HG03196 (cell line): ENCODE results near the gene ACSM2B.
"Not testable (repeated sequence)": the region's sequence is repeated elsewhere in the genome, so short reads cannot be mapped to it uniquely, and the experiment has no call there.

Experiments used
- ATAC-seq: cut with Tn5 transposase; IDR thresholded peaks from one replicate; pipeline ENCODE4 v1.9.1; 2021; ENCODE audit not compliant: unreplicated experiment

ACSM2B gene, protein sequence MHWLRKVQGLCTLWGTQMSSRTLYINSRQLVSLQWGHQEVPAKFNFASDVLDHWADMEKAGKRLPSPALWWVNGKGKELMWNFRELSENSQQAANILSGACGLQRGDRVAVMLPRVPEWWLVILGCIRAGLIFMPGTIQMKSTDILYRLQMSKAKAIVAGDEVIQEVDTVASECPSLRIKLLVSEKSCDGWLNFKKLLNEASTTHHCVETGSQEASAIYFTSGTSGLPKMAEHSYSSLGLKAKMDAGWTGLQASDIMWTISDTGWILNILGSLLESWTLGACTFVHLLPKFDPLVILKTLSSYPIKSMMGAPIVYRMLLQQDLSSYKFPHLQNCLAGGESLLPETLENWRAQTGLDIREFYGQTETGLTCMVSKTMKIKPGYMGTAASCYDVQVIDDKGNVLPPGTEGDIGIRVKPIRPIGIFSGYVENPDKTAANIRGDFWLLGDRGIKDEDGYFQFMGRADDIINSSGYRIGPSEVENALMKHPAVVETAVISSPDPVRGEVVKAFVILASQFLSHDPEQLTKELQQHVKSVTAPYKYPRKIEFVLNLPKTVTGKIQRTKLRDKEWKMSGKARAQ

DNA sequence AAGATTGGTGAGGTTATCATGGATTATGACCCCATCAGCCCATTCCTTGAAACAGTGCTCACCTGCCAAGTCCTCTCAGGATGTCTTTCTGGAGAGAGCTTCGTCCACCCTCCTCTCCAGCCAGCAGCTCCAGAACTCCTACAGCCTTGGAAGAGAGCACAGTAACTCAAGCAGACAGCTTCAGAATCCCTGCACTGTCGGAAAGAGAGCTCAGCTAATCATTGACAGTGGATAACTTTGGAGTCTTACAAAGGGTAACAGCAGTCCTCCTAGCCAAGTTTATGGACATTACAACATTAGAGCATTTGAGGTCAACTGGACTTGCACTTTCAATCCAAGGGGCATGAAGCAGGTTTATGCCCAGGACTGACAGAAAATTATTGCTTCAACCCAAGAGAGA, at the start of gene ACSM2B:
Gene ACSM2B (minus strand): TSS at position 223 of the 400 bp plus-strand sequence. CDS start 11,522 bp downstream, outside the sequence.
- not testable (repeated sequence) for ATAC-seq

DNA sequence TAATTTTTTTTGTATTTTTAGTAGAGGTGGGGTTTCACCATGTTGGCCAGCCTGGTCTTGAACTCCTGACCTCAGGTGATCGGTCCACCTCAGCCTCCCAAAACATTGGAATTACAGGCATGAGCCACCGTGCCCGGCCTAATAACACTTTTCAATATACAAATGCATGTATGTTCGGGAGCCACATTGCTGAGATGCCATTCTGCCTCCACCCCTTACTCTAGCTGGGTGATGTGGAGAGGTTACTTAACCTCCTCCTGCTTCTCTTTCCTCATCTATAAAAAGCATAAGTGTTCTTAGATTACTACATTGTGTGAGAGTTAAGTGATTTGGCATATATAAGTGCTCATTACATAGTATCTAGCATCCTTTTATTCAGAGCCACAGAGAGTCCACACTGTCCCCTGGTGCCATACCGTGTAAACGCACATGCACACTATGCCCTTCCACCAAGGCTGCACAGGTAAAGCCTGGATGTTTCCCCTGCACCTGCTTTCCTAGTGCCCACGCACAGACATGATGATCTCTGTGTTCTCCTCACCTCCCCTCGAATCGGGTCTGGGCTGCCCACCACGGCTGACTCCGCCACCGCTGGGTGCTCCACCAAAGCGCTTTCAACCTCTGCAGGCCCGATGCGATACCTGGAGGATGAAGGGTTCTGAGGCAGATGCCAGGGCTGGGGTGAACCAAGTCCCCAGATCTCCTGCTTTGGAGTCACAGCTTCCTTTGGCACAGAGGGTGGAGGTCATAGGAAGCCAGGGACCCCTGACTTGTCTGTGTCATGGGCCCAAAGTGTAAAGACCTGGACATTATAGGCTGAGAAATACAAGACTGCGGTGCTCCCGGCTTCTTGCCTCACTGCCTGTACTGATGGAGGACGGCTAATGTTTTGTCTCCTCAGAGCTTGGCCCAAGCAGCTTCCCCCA, 49.0 kb upstream of the ACSM2B start:
- no peak for ATAC-seq

DNA sequence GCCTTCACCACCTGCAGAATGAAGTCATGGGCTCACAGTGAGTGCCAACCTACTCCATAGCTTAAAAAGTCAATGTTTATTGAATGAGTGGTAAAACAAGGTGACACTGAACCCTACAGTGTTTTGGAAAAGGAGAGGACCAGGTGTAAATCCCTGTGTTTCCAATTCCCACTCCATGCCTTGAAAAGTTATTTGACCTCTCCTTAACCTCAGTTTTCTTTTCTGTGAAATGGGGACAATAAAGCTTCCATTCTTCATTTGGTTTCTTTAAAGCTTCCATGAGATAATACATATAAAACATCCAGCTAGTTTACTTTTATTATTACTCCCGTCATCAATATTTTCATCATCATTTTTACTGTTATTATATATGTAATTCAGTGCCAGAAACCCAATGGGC, 48.0 kb upstream of the ACSM2B start:
- no peak for ATAC-seq

DNA sequence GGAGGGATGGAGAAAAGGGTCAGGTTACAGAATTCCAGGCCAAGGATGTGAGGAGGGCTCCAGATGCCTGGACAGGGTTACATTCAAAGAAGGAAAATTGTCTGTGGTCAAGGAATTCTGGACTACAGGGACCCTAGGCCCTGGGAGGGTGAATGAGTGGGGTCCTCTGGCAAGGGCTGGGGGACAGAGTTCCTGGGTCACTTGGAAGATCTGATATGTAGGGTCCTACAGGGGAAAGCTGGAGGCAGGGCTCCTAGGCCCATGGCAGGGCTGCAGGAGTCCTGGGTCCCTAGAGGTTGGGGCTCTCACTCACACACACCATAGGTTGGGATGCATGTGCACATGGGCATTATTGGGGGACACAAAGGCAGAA, 46.3 kb upstream of the ACSM2B start:
- ATAC-seq: no peak

DNA sequence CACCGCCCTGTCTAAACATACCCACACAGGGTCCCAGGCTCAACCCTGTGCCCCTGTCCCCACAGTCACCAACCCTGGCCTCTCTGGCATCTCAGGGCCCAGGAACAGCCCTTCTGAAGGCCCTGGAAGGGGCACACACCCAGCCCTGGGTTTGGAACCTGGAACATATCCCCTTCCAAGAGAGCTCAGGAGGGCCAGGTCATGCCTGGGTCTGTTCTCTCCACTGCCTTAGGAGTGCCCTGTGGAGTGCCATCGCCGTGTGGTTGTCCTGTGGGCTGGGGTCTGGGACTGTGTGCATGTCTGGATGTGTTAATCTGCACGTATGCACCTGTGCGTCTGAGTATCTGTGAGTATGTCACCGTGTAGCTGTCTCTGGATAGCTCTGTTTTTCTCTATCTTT, 45.2 kb upstream of the ACSM2B start:
- no peak for ATAC-seq

DNA sequence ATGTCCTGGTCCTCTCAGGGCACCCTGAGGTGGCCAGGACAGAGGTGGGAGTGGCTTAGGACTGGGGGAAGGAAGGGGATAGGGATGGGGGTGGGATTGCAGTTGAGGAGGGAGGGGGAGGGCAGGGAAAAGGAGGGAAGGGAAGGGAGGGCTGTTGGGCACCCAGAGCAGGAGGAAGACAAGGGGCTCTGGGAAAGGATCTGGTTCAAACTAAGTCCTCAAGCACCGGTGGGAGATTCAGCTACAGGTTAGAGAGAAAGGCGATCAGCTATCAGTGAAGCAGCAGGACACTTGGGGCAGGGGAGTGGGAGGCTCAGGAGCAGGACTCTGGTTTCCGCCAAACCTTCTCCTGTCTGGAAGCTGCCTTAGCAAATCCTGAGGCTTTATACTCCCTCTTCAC, 44.6 kb upstream of the ACSM2B start:
- ATAC-seq: no peak

DNA sequence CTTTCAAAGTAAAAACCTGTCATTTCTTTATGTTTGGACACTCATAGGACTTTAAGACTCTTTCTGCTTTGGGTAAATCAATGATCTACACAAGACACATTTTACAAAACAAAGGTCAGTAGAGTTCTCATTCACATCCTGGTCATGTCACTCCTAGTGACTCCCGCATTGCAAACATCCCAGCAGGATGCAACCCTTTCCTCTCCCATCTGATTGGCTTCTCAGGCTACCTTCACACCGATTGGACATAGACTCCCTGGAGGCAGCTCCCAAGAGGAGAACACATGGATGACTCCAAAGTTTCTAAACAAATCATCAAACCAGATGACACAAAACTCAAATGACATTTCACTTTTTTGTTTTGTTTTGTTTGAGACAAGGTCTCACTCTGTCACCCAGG, 43.8 kb upstream of the ACSM2B start:
- no peak for ATAC-seq

DNA sequence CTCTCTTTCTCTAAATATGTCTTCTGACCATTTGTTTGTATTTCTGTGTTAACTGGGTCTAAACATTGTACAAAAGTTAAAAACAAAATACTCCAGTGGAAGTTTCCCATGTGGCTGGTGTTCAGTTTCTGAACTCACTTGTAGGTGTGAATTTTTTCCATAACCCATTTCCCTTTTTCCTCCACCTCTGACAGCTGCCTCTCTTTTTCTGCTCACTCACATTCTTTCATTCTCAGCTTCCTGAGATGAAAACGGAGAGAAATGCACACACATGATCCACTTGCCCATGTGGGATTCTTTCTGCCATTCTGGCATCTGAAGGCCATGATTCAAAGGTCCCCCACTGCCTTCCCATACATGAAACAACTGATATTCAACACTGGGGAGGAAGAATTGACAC, 41.1 kb upstream of the ACSM2B start:
- ATAC-seq: no peak

DNA sequence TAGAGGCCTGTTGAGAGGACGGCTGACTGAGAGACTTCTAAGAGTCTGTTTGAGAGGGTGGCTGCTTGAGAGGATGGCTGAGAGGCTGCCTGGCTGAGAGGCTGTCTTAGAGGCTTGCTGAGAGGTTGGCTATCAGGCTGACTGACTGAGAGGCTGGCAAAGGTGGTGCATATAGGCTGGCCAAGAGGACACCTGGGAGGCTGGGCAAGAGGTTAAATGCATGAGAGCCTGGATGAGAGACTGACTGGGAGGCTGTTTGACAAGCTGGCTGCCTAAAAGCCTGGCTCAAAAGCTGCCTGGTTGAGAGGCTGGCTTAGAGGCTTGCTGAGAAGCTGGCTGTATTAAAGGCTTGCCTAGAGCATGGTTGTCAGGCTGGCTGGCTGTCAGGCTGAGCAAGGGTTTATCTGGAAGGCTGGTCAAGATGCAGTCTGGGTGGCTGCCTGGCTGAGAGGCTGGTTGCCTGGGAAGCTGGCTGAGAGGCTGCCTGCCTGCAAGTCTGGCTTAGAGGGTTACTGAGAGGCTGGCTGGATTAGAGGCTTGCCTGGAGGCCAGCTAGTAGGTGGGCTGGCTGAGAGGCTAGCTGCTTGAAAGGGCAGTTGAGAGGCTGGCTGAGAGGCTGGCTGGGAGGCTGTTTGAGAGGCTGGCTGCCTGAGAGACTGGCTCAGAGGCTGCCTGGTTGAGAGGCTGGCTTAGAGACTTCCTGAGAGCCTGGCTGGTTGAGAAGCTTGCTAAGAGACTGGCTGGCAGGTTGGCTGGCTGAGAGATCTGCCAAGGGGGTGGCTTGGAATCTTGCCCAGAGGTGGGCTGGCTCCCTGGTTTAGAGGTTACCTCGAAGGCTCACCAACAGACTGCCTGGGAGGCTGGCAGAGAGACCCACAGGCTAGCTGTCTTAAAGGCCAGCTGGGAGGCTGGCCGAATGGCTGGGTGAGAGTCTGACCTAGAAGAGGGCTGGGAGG, 38.3 kb upstream of the ACSM2B start:
- no peak for ATAC-seq

DNA sequence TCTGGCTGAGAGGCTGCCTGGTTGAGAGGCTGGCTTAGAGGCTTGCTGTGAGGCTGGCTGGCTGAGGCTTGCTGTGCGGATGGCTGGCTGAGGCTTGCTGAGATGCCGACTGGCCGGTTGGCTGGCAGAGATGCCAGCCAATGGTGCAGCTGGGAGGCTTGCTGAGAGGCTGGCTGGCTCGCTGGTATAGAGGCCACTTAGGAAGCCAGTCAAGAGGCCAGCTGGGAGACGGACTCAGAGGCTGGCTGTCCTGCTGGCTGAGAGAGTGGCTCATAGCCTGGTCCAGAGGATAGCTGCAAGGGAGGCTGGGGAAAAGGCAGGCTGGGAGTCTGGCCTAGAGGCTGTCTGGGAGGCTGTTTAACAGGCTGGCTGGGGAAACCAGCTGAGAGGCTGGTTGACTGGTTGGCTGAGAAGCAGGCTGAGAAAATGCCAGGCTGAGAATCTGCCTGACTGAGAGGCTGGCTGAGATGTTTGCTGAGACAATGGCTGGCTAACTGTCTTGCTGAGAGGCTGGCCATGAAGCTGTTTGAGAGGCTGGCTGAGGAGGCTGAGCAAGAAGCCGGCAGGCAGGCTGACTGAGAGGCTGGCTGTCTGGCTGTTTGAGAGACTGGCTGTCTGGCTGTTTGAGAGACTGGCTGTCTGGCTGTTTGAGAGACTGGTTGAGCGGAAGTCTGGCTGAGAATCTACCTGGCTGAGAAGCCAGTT, 37.5 kb upstream of the ACSM2B start:
- no peak for ATAC-seq

DNA sequence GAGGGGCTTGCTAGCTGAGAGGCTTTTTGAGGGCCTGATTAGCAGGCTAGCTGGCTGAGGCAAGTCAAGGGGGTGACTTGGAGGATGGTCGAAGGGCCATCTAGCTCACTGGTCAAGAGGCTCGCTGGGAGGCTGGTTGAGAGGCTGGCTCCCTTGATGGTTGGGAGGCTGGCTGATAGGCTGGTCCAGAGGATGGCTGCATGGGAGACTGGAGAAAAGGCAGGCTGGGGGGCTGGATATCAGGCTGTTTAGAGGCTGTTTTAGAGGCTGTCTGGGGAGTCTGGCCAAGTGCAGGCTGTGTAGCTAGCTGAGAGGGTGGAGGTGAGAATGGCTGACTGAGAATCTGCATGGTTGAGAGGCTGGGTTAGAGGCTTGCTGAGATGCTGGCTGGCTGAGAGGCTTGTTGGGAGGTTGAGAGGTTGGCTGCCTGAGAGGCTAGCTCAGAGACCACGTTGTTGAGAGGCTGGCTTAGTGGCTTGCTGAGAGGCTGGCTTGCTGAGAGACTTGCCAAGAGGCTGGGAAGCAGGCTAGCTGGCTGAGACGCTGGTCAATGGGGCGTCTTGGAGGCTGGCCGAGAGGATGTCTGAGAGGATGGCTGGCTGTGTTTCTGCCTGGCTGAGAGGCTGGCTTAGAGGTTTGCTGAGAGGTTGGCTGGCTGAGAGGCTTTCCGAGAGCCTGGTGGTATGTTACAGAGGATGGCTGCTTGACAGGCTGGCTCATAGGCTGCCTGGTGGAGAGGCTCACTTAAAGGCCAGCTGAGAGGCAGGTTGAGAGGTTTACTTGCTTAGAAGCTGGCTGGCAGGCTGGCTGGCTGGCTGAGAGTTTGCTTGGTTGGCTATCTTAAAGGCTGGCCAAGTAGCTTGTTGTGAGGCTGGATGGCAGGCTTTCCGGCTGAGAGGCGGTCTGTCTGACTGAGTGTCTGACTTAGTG, 36.6 kb upstream of the ACSM2B start:
- no peak for ATAC-seq

DNA sequence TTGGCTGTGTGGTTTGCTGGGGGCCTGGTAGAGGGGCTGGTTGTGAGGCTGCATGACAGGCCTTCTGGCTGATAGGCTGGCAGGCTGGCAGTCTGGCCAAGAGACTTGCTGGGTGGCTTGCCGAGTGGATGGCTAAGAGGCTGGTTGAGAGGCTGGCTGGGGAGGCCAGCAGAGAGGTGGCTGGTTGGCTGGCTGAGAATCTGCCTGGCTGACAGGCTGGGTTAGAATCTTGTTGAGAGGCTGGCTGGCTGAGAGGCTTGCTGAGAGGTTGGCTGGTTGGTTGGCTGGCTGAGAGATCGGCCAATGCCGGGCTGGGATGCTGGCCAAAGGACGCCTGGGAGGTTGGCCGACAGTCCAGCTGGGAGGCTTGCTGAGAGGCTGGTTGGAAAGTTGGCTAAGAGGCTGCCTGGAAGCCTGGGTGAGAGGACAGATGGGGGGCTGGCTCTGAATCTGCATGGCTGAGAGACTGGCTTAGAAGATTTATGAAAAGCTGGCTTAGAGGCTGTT, 35.9 kb upstream of the ACSM2B start:
- ATAC-seq: no peak

DNA sequence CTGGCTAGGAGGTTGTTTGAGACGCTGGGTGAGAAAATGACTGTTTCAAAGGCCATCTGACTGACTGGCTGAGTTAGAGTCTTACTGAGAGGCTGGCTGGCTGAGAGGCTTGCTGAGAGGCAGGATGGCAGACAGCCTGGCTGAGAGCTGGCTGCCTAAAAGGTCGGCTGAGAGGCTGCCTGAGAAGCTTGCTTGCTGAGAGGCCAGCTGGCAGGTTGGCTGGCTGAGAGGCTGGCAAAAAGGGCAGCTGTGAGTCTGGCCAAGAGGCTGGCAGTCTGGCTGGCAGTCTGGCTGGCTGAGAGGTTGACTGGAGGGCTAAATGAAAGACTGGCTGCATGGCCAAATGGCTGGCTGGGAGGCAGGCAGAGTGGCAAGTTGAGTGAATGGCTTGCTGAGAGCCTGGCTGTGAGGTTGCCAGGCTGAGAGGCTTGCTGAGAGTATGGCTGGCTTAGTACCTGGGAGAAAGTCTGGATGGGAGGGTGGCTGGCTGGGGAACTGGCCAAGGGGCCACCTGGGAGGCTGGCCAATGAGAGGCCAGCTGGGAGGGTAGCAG, 35.3 kb upstream of the ACSM2B start:
- ATAC-seq: no peak

DNA sequence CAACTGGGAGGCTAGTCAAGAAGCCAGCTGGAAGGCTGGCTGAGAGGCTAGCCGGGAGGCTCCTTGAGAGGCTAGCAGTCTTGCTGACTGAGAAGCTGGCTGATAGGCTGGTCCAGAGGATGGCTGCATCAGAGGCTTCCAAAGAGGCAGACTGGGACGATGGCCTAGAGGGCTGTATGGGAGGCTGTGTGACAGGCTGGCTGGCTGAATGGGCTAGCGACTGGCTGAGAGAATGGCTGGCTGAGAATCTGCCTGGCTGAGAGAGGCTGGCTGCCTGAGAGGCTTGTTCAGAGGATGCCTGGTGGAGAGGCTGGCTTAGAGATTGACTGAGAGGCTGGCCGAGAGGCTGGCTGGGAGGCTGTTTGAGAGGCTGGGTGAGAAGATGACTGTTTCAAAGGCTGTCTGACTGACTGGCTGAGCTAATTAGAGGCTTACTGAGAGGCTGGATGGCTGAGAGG, 34.8 kb upstream of the ACSM2B start:
- ATAC-seq: no peak

DNA sequence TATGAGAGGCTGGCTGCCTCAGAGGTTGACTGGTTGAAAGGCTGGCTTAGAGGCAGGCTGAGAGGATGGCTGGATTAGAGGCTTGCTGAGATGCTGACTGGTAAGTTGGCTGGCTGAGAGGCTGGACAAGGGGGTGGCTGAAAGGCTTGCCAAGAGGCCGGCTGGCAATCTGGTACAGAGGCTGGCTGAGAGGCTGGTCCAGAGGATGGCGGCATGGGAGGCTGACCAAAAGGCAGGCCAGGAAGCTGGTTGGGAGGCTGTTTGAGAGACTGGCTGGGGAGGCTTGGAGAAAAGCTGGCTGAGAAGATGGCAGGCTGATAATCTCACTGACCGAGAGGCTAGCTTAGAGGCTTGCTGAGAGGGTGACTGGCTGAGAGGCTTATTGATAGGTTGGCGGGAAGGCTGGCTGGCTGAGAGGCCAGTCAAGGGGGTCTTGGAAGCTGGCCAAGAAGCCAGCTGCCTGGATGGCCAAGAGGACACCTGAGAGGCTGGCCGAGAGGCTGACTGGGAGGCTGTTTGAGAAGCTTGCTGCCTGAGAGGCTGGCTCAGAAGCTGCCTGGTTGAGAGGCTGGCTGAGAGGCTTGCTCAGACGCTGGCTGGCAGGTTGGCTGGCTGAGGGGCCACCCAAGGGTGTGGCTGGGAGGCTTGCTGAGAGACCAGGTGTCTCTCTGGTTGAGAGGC, 34.2 kb upstream of the ACSM2B start:
- ATAC-seq: no peak

DNA sequence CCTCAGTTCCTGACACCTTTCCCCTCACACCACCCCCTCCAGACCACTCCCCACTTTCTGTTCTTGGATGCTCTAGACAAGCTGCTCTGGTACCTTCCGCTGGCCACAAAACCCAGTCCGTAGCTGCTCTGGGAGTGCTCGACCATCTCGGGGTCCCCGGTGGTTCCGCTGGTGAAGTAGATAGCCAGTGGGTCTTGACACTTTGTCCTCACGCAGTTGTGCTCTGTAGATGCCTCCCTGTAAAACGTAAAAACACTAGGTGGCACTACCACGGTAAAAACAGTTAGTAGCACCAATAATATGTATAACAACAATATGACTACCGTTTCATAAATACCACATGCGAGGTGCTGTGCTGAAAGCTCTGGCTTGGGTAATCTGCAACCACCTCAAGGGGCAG, 26.0 kb upstream of the ACSM2B start:
- not testable (repeated sequence) for ATAC-seq

DNA sequence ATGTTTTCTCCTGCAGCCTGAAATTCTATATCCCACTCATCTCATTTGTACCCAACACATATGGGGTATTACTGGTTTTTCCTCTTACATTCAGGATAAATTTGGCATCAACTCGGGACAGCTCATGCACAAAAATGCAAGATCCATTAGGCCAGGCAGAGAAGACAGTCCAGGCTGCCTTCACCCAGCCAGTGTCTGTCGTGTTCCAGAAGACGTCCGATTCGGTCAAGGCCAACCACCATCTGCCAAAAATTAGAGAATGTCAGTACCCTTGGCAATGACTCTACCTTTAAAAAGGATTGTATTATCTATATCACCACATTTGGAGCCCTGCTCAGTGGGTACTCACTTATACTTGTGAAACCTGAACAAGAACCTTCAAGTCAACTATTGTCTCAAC, 23.3 kb upstream of the ACSM2B start:
- ATAC-seq: not testable (repeated sequence)
